HG03432 (cell line): Measurements from ENCODE around the gene MAP2.
A peak's percentile ranks its signal among the peaks of the same experiment; 100 is the strongest.

Experiments
- ATAC-seq: cut with Tn5 transposase; IDR thresholded peaks from one replicate; pipeline ENCODE4 v1.9.1; 2021; ENCODE audit warnings: mild to moderate bottlenecking, moderate library complexity; ENCODE audit not compliant: unreplicated experiment

The MAP2 gene

DNA sequence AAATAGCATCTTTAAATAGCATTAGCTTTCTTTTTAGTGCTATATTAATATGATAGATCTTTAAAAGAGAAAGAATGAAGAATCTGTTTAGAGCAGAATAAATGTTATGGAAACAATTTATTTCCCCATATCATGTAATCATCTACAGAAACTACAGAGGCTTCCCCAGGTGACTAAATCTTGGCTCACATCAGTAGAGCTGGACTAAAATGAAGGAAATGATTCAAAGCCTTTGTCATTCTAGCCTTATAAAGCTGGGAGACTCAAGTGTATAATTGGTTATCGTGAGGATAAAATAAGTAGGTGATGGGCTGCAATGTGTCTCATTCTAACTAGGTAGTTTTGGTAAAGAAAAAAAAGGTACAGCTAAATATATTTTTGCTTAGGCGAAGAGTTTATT is 264.5 kb downstream of the MAP2 start:
- ATAC-seq = no peak

DNA sequence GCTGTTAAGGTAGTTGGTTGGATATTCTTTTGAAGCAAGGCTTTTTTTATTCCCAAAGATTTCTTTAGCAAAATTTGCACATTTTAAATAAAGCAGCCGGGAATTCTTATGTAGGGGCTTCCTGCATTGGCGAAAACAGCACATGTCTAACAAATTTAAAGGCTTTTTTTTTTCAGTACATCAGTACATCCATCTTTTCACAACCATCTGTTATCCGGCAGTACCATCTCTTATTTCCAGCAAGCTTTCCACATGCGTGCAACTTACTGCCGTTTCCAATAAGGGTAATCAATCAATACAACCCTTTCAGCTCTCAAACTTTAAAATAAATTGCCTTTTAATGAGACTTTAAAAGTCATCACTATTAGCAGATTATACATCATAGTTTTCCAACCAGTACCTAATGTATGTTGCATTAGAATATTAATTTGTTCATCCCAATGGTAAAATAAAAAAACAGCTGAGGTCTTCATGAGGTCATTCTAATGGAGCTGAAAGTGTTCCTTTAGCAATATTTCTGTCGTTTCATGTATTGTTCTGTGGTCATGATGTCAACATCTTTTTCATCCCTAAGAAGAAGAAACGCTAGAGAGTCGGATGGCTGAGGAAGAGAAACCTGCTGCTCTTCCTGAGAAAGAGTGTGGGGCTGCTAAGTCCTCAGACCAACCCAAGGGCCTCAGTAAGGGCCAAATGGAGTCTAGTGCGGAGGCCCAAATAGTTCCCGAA is 266.3 kb downstream of the MAP2 start:
- ATAC-seq = no peak

DNA sequence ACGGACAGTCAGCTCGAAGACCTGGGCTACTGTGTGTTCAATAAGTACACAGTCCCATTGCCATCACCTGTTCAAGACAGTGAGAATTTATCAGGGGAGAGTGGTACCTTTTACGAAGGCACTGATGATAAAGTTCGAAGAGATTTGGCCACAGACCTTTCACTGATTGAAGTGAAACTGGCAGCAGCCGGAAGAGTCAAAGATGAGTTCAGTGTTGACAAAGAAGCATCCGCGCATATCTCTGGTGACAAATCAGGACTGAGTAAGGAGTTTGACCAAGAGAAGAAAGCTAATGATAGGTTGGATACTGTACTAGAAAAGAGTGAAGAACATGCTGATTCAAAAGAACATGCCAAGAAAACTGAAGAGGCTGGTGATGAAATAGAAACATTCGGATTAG is 270.9 kb downstream of the MAP2 start:
- ATAC-seq = no peak

DNA sequence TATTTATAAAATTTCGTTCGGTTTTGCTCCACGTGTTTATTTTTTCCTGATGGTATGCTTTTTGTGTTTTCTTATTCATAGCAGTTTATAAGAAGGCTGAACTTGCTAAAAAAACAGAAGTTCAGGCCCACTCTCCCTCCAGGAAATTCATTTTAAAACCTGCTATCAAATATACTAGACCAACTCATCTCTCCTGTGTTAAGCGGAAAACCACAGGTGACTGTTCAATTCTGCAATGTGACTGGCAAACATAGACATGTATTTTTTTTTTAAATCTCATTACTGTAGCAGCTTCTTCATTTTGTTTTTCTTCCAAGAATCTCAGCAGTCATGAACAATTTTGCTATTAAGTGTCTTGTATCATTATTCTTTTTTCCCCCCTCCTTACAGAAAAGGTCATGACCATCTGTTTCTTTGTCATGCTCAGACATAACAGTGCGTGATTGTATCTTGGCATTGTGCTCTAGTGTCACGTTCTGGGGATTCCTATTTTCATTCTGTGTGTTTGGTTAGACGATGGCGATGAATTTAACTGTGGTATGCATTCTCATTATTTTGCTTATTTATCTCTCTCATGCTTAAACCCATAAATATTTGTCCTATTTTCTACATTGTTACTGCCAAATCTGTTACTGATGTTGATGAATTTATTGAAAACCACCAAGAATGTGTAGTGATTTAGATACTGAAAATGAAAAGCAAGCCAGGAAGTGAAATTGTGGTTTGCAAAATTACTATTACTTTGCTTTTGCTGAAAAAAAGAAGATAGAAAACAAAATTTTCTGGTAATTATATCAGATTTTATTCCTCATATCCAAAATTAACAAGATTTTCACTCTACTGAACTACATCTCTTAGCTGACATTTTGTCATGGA is 273.2 kb downstream of the MAP2 start:
- ATAC-seq = peak; percentile 84

DNA sequence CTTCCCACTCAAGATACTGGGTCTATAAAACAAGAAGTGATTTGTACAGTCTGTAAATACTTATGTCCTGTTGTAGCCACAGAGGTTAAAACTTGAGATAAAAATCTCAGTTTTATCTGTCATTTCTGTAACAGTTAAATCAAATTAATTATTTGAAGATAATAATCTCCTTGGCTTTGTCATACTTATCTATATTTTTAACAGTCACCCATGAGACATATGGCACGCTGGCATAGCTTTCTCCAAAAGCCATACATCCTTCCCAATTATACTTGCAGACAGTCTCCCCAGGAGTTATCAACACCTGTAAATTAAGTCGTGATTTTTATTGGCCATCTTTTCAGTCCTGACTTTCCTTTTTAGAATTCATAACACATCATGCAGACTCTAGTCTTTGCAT is 278.9 kb downstream of the MAP2 start:
- ATAC-seq = no peak

DNA sequence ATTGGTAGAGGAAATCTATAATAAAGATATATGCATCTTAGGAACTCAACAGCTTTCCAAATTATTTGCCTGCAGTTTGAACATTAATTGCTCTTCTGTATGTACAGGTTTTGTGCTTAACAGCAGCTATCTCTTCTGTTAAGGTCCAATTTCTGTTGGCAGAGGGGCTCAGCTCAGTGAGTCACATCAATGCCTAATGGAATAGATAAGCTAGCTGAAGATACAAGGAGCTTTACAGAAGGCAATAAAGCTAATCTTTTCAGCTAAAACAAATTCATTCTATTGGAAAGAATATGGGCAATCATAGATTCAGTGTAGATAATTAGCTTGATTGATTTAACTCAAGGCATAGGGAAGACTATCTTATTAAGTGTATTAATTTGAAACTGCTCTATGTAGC is 289.4 kb downstream of the MAP2 start:
- ATAC-seq = no peak

DNA sequence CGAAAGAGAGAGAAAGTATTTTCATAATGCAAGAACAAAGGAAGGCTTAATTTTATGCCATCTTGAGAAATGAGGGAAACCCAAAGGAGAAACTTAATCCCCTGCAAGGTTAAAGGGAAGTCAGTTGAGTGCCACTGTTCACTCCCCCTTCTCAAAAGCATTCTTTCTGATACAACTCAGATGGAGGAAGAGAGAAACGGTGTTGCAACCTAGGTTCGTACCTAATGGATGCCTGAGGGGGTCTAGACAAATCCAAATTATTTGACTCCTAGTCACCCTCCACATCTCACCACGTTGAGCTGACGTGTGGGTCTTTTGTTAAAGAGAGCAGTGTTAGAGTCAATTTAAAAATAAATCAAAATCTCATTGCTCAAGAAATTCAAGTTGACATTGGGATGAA is 295.2 kb downstream of the MAP2 start:
- ATAC-seq = no peak

DNA sequence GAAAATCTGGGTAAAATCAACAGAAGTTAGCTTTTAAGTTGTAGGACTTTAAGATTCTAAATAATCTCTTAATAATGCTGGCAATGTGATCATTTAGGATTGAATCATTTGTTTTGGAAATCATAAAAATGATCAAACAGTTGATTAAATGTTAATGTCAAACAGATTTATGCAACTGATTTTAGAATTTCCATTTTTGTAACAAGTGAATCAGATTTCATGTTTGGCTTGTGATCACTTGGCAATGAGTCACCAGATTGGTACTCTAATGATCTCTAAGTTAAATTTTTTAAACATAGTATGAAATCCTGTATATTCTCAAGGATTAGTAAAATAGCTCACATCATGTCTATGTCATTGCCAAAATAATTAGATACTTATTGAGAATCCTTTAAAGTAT is 297.6 kb downstream of the MAP2 start:
- no peak for ATAC-seq

DNA sequence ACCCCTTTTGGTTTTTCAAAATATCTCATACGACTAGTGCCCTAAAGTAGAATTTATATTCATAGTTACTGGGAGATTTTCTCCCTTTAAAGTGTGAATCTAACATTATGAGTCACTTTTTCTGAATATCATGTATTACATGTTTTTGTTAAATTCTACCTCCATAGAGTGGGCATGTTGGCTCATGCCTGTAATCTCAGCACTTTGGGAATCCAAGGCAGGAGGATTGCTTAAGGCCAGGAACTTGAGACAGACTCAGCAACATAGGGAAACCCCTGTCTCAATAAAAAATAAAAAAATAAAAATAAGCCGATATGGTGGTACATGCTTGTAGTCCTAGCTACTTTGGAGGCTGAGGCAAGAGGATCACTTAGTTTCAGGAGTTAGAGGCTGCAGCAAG is 302.5 kb downstream of the MAP2 start:
- no peak for ATAC-seq

DNA sequence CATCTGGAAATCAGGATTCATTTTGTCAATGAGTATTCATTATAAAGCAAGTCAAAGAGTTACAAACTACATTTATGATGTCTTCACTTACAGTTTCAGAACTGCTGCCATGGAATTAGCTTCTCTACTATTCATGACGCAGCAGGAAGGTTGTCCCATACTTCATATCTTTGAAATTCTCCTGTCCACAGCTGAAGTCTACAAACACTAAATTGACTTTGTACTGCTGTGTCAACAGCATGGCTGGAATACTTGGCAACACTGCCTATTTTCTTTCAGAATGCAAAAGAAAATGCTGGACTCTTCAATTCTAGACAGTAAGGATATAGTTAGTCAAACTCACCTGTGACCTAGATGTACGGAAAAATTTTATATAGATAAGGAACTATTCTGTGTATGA is 303.2 kb downstream of the MAP2 start:
- no peak for ATAC-seq

DNA sequence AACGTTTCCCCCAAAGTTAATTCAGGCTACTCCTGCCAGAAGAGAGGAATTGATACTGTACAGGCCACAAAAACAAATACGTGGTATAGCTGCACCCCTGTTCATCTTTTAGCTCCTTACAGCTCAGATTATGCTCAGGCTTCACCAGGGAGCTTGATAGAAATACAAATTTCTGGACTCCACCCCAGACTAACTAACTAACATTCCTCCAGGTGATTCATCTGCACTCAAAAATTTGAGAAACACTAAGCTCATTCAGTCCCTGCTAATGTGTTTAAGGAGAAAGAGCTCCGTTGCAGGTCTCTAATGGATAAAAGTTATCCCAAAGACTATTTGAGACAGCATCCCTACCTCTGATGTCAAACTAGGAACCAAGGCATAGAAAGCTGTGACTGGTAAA is 311.0 kb downstream of the MAP2 start:
- ATAC-seq = no peak

DNA sequence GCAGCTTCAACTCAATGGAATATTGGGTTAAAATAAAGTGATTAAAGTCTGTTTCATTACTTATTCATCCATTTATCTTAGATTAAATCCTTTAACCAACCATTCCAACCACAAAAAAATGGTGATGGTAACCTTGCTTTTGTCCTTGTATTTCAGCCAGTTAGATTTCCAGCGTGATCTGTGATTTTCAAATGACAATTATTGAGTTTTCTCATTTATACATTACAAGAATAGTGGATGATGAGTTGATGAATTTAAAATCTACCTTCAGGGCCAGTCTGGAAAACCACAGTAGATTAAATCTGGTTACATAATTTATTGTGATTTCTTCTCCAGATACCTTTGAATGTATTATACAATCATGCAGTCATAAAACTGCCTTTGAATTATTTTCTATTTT is 318.1 kb downstream of the MAP2 start:
- ATAC-seq = no peak

DNA sequence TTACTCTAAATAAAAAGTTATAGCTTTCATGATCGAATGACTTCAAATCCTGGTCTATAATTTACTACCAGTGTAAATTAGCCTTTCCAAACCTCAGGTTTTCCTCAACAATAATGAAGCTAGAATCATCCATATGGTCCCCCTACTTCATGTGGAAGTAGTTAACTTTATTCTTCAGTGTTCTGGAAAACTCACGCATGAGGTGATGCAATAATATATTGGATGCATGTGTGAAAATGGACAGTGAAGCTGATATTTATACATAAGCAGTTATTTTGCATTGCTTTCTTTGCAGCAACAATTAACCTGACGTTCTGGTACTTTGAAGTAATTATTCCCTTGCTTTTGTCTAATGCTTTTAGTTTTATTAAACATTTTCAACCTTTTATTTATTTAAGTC is 329.2 kb downstream of the MAP2 start:
- no peak for ATAC-seq

DNA sequence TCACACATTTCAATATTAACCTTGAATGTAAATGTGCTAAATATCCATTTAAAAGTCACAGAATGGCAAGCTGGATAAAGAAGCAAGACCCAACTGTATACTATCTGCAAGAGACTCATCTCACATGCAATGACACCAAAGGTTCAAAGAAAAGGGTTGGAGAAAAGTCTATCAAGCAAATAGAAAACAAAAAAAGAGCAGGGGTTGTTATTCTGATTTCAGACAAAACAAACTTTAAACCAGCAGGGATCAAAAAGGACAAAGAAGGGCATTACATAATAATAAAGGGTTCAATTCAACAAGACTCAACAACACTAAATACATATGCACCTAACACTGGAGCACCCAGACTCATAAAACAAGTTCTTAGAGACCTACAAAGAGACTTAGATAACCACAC is 333.3 kb downstream of the MAP2 start:
- no peak for ATAC-seq

DNA sequence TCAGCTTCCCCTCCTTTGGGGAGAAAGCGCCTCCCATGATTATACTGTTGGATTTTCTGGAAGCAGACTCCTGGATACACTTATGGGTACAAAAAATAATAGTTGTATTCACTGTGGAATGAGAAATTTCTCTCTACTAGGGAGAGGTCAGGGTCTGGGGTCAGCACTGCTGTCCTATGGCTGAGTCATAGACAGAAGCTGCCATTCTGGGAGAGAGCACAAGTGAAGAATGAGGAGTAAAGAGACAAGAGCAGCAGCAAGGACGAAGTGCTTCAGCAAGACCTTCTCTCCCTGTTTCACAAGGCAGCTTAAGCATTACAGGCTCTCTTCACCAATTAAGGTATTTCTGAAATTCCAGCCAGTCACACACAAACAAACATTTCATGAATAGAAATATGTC is 337.7 kb downstream of the MAP2 start:
- no peak for ATAC-seq

DNA sequence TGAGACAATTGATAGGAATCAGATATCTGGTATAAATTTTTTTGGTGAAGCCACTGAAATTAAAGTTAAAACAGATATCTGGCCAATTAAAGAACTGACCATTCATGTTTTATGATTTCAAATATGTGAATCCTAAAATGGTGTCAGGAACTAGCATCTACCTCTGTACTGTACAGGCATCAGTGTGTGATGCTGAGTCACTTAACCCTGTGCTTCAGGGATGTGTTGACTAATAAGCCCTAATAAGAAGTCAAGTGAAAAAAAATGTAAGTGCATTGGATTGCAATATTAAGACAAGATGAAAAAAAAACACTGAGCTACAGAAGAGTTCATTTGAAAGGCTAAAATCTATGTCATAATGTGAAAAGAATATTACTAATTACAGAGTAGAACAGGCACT is 338.7 kb downstream of the MAP2 start:
- ATAC-seq = no peak

DNA sequence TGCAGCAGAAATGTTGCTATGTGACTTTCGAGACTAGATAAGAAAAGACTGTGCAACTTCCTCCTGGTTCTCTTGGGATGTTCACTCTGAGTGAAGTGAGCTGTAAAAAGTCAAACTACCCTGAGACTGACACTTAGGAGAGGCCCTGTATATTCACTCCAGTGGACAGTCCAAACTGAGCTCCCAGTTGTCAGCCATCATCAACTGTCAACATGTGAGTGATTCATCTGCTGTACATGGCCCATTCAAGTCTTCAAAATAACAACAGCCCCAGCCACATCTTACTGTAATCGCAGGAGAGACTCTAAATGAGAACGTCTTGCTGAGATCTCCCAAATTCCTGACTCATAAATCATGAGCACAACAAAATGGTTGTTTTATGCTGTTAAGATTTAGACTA is 339.3 kb downstream of the MAP2 start:
- no peak for ATAC-seq

DNA sequence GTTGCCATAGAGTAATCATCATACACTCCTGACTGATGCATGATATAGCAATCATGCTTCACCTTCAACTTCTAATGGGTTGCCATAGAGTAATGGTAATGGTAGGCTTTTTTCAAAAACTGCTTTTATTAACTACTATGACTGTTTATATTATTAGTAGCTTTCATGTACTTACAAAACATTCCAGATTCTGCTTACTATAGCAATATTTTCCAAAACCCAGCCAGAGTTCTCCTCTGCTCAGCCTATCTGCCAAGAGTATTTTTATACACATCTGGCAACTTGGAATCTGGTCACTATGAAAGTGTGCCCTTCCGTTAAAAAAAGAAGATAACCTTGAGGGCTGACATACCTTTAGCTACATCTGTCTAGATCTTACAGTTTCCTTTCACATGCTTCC is 342.8 kb downstream of the MAP2 start:
- no peak for ATAC-seq

DNA sequence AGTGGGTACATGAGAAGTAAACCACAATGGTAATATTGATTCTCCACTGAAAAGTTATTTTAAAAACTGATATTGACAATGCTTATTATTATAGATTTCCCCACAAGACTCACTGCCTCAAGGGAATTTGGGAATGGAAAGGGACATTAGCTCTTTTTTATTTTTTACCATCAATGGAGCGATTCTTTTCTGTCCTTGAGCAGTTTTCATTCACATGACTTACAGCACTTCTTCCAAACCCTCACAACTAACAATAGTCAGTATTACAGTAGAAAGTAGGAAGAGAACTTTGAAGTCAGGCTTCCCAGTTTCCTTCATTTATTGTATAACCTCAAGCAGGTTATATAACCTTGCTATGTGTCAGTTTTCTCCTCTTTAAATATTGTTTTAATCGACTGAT is 343.5 kb downstream of the MAP2 start:
- no peak for ATAC-seq

DNA sequence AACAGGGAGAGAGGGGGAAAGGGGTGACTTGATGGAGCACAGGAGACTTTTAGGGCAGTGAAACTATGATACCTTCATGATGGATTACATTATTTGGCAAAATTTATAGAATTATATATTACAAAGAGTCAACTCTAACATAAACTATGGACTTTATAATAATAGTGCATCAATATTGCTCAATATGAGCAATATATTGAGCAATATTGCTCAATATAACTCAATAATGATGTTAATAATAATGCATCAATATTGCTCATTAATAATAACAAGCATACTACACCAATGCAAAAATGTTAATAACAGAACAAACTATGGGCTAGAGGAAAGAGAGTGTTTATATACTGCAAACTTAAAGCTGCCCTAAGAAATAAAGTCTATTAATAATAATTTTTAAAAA is 344.7 kb downstream of the MAP2 start:
- no peak for ATAC-seq

DNA sequence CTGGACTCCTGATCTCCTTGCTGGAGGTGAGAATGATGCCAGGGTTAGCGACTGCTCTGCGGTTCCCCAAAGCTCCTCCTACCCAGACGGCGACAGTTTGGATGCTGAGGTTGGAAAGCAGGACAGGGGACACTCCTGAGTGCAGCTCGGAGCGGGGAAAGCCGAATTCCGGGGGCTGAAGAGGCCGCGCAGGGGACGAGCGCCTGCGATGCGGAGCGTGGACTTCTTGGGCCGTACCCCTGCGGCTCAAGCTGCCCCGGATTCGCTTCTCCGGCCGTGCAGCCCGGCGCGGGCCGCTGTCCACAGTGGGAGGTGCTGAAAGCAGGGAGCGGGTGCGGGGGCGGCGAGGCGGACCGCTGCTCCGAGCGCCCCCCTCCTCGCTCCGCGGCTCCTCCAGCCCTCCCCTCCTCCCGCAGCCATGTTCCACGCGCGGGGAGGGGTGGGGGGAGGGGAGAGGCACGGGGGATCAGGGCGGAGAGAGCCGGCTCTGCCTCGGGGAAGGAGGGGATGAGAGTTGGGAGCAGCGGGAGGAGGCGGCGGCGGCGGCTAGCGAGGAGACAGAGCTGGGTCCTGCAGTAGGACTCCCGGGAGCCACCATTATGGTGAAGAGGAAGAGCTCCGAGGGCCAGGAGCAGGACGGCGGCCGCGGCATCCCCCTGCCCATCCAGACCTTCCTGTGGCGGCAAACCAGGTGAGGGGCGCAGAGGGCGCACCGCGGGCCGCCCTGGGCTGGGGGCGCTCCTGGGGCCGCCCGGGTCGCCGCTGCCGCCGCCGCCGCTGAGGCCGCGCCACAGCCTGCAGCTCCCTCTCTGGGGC is 347.8 kb downstream of the MAP2 start, which contains the start of gene UNC80:
UNC80 (plus strand) TSS at position 359 of the 816 bp plus-strand sequence; CDS start at position 600, 241 bp downstream.
- peak; percentile 79 for ATAC-seq
